Central memory CD8-positive, alpha-beta T cell (primary cell): ENCODE results near the gene CUEDC1.

Experiments
- ATAC-seq: fragments of 150-1000 bp; cut with Tn5 transposase; replicated peaks from 2 replicates; pipeline ENCODE4 v1.10.0; 2022; ENCODE audit warnings: mild to moderate bottlenecking, moderate FRiP score, moderate number of reproducible peaks; ENCODE audit not compliant: poor library complexity, severe bottlenecking; ENCODE audit errors: extremely low read depth
- DNase-seq, 2 donors: peaks; one replicate each; pipeline ENCODE4 v3.0.0; 2021; ENCODE audit warnings: low spot score in 2 of 2
- H3K27ac Mint-ChIP-seq: one replicate; pipeline ENCODE4 v1.8.0; 2022; ENCODE audit warnings: low read depth, mild to moderate bottlenecking, moderate library complexity, mixed read lengths
- H3K27me3 Mint-ChIP-seq: one replicate; pipeline ENCODE4 v1.8.0; 2022; ENCODE audit warnings: mixed read lengths
- H3K36me3 Mint-ChIP-seq: one replicate; pipeline ENCODE4 v1.8.0; 2022; ENCODE audit warnings: mild to moderate bottlenecking, moderate library complexity, mixed read lengths; ENCODE audit not compliant: insufficient read depth
- H3K4me1 Mint-ChIP-seq: one replicate; pipeline ENCODE4 v1.8.0; 2022; ENCODE audit warnings: mixed read lengths
- H3K4me3 Mint-ChIP-seq: one replicate; pipeline ENCODE4 v1.8.0; 2022; ENCODE audit warnings: mild to moderate bottlenecking, moderate library complexity, mixed read lengths
- H3K9me3 Mint-ChIP-seq: one replicate; pipeline ENCODE4 v1.8.0; 2022; ENCODE audit warnings: mixed read lengths

CUEDC1 gene

DNA sequence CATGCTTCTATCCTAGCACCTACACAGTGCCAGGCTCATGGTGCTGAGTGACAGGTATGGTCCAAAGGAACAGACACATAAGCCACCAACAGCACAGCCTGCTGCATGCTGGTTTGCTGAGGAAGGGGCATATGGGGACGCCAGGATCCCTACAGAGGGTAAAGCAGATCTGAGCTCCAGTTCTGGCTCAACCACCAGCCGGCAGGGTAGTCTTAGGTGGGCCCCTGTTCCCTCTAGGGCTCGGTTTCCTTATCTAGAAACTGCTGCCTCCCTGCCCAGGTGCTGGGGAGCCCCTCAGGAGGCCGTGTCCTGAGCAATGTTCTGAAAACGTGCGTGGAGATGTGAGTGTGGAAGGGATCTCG, 81.2 kb downstream of the CUEDC1 start:
- no peaks in the 10 kb centered on the region for H3K9me3 Mint-ChIP-seq
- DNase-seq (no peak), ATAC-seq (no peak)
- no peak overlapping the region for H3K4me3 Mint-ChIP-seq
- no peak overlapping the region for H3K27ac Mint-ChIP-seq
- no peaks in the 10 kb centered on the region for H3K4me1 Mint-ChIP-seq
- peaks cover 3% of the 10 kb centered on the region for H3K36me3 Mint-ChIP-seq
- peaks cover 65% of the 10 kb centered on the region for H3K27me3 Mint-ChIP-seq

DNA sequence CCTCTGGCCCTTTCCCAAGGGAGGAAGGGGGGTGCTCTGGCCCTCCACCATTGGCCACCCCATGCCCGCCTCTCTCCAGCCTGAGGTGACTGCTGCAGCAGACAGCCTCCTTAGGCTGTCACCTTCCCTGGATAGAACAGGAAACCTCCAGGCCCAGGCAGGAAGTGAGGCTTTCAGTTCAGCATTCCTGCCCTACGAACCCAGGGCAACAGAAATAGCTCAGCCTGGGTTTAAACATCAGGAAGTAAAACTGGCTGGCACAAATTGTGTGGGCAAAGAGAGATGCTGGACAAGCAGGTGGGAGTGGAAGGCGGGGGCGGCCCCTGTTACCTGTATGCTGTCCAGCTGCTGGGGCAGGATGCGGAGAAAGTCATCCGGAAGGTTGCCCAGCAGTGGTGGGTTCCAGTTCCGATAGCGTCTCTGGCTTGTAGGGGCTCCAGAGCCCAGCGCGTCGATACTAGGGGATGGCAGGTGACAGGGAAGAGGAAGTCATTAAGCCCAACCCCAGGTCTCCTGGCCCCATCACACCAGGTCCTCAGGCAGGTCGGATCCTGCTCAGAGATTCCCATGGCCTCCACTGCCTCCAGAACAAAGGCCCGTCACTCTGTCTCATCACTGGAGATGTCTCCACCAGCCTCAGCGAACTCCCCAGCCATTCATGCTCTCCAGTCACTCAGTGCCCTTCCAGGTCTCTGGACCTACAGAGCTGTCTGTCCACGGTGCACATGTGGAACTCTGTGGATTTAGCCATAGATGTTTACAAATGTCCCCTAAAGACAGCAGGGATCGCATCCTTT, 81.8 kb downstream of the CUEDC1 start:
- ATAC-seq: no peak
- DNase-seq: no peak
- Mint-ChIP-seq H3K4me3 (no peak overlapping the region), H3K9me3 (no peaks in the 10 kb centered on the region), H3K27me3 (peaks cover 64% of the 10 kb centered on the region), H3K4me1 (no peaks in the 10 kb centered on the region), H3K27ac (no peak overlapping the region), H3K36me3 (peaks cover 3% of the 10 kb centered on the region)

DNA sequence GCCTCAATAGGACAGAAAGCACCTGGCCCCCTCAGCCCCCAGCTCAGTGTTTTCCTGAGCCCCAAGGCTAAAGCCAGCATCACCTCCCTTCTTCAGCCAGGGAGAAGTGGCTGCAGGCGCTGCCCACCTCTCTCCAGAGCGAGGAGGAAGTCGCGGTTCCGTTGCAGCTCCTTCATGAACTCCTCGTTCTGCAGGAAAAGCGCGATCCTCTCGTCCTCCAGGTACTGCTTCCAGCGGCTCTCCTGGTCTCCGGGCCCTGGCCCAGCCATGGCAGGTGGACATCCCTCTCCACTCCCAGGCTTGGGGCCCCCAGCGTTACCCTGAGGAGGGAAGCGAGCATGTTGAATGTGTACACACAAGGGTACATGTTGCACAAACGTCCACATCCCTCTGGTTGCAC, 82.7 kb downstream of the CUEDC1 start:
- DNase-seq: no peak
- H3K27ac Mint-ChIP-seq: no peak overlapping the region
- peaks cover 3% of the 10 kb centered on the region for H3K36me3 Mint-ChIP-seq
- H3K4me3 Mint-ChIP-seq: no peak overlapping the region
- peaks cover 64% of the 10 kb centered on the region for H3K27me3 Mint-ChIP-seq
- no peak for ATAC-seq
- H3K9me3 Mint-ChIP-seq: no peaks in the 10 kb centered on the region
- H3K4me1 Mint-ChIP-seq: no peaks in the 10 kb centered on the region

DNA sequence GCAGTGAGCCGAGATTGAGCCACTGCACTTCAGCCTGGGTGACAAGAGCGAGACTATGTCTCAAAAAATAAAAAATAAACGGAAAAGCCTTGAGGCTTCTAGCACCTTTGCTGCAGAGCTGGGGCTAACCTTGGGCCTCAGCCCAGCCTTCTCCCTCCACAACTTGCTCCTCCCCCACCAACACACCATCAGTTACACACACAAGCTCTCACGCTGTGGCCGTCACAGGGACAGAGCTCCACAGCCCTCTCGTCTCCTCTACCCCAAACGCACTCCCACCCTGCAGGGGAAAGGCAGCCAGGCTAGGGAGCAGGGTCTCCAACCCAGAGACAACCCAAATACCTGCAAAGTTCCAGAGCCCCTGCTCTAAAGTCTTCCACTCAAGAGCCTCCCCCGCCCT, 83.3 kb downstream of the CUEDC1 start:
- DNase-seq (no peak), ATAC-seq (no peak)
- H3K4me3 Mint-ChIP-seq: no peak overlapping the region
- peaks cover 3% of the 10 kb centered on the region for H3K36me3 Mint-ChIP-seq
- no peaks in the 10 kb centered on the region for H3K4me1 Mint-ChIP-seq
- no peak overlapping the region for H3K27ac Mint-ChIP-seq
- H3K27me3 Mint-ChIP-seq: peaks cover 64% of the 10 kb centered on the region
- no peaks in the 10 kb centered on the region for H3K9me3 Mint-ChIP-seq

DNA sequence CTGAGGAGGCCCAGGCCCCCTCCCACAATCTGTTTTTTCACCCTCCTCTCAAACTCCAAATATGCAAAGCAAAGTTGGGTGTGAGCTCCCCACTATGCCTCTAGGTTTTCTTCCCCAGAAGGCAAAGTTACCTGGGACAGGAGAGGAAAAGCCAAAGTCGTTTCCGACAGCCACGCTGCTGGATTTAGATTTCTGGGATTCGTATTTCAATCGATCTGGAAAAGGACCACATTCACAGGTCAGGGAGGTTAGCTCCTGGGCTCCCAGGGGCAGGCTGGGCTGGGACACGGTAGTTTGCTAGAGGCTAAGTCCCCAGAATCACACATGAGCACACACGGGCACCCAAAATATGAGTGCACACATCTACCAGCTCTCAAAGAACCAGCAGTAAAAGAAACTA, 84.1 kb downstream of the CUEDC1 start:
- DNase-seq: no peak
- Mint-ChIP-seq H3K4me3 (no peak overlapping the region), H3K36me3 (peaks cover 3% of the 10 kb centered on the region), H3K4me1 (no peaks in the 10 kb centered on the region), H3K27me3 (peaks cover 57% of the 10 kb centered on the region), H3K9me3 (no peaks in the 10 kb centered on the region), H3K27ac (no peak overlapping the region)
- ATAC-seq: no peak

DNA sequence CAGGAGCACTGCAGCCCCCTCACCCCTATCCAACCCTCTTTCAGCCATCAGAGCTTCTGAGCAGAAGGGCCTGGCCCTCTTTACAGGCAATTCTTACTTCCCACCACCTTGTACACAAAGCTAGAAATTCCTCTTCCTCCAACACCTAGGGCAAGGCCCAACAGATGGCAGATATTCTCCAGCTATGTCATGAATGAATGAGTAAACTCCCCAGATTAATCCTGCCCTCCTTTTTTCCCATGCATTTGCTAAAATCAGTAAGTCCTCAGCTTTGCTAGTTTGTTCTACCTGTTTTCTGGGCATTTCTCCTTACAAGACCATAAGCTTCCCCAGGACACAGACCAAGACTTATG, 85.0 kb downstream of the CUEDC1 start:
- Mint-ChIP-seq H3K36me3 (peaks cover 3% of the 10 kb centered on the region), H3K27ac (no peak overlapping the region), H3K4me1 (no peaks in the 10 kb centered on the region), H3K4me3 (no peak overlapping the region), H3K9me3 (no peaks in the 10 kb centered on the region), H3K27me3 (peaks cover 48% of the 10 kb centered on the region)
- DNase-seq (no peak), ATAC-seq (no peak)

DNA sequence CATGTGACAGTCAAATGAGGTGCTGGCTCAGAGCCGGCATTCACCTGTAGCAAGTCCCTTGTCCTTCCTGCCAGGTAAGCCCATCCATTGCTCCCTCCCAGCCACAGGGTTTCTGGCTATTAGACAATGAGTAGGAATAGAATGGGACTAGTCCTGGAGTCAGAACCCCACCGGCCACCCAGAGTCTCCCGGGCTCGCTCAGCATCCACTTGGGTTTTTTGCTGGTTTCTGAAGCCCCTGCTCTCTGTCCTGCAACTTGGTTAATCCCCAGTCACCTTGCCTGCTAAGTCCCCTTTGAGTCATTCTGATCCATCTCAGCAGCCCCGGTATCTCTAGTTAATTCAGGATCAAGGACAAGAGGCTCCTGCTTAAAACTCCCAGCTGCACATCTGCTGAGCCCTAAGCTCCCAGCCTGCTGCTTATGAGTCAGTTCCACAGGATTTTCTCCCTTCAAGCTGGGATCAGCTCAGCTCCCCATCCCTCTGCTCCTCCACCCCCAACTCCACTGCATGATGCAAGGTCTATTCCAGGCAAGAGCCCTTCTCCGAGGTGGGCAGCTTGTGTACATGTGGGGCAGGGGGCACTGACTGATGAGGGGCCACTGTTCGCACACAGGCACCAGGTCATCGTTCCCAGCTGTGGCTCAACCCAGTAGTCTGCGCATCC, 85.5 kb downstream of the CUEDC1 start:
- Mint-ChIP-seq H3K9me3 (no peaks in the 10 kb centered on the region), H3K4me1 (no peaks in the 10 kb centered on the region), H3K4me3 (no peak overlapping the region), H3K36me3 (peaks cover 3% of the 10 kb centered on the region), H3K27ac (no peak overlapping the region), H3K27me3 (peaks cover 44% of the 10 kb centered on the region)
- no peak for DNase-seq
- no peak for ATAC-seq

DNA sequence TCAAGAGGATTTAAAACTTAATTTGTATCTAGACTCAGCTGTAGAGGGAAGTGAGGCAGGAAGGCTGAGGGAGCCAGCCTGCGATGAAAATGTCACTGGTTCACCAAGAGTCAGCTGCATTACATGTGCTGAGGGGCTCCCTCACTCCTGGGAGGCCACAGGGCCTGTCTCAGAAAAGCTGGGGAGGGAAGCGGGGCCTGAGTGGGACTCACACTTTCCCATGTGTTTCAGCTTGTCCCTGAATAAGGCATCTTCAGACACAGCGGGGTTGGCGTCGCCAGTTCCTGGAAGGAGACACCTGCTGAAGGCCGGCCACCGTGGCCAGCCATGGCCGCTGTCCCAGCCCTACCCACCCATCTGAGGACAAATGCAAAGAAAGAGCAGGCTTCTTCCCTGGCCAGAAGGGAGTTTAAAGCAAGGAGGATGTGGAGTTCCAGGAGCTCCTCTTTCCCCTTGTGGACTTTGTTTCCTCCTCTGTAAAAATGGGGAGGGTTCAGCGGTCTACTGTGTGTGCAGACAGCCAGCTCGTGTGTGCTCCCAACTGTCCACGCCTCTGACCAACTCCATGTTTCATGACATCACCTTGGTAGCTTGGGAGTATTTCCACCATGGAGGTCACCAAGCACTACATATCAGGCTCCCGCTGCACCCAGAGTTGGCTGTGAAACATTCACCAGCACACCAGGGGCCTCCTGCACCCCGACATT, 86.1 kb downstream of the CUEDC1 start:
- Mint-ChIP-seq H3K27me3 (peaks cover 43% of the 10 kb centered on the region), H3K27ac (no peak overlapping the region)

DNA sequence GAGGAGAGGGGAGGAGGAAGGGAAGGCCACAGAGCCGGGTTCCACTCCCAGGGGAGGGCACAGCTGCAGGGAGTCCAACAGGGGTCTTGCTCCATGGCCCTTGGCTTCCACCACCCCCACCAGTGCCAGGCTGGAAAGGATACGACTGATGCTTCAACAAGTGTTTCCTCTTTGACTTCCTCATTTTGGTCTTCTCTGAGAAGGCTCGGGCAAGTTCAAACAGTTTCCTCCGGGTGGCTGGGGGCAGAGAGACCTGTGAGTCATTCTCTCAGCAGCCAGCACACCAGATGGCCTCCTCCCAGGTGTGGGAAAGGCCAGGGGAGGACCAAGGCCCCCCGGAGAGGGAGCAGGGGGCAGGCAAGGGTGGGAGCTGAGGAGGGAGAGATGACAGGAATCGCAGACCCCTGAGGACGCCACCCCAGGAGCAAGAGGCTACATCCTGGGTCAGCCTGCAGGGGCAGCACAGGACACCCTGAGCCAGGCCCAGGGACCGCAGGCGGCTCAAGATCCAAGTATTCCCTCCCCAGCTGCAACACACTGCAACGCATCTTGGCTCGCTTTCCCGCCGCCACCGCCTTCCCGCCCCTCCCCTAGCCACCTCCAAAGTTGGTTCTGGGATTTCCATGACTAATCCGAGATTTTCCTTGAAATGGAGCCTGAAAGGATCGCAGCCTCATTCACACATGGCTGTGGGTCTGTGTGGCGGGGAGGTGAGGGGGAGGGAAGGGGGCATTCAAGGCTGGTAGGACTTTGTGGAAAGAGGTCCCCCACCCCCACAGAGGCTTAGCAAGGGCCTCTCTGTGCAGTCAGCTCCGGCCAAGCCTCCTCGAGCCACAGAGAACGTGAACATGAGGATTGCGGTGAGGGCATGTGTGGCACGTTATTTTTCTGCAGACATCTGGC, 87.0 kb downstream of the CUEDC1 start:
- ATAC-seq (peak; percentile 46), DNase-seq (no peak)
- no peak overlapping the region for H3K4me3 Mint-ChIP-seq
- H3K27me3 Mint-ChIP-seq: peaks cover 43% of the 10 kb centered on the region
- H3K27ac Mint-ChIP-seq: no peak overlapping the region
- H3K9me3 Mint-ChIP-seq: no peaks in the 10 kb centered on the region
- H3K4me1 Mint-ChIP-seq: no peaks in the 10 kb centered on the region
- H3K36me3 Mint-ChIP-seq: peaks cover under 1% of the 10 kb centered on the region

More for the DNA sequence above, 86.1 kb downstream of the CUEDC1 start:
- DNase-seq (no peak), ATAC-seq (no peak)
- Mint-ChIP-seq H3K4me3 (no peak overlapping the region), H3K9me3 (no peaks in the 10 kb centered on the region), H3K4me1 (no peaks in the 10 kb centered on the region), H3K36me3 (peaks cover 3% of the 10 kb centered on the region)

DNA sequence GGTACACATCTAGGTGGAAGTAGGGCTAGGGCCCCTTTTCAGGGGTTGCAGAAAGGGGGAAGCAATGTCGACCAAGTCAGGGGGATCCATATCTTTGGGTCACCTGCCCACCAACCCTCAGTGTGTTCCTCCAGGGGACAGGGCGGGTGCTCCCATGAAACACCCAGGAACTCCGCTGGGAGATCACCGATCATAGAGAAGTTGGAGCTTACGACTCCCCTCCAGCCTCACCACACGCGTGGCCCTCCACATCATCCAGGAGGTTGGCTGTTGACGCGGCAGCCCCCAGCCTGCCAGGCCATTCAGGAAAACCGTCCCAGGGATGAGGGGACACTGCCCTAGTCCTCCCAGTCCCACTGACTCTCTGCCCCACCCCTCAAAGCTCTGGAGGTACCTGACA, 88.1 kb downstream of the CUEDC1 start:
- no peaks in the 10 kb centered on the region for H3K9me3 Mint-ChIP-seq
- H3K4me1 Mint-ChIP-seq: no peaks in the 10 kb centered on the region
- ATAC-seq: no peak
- H3K27me3 Mint-ChIP-seq: peaks cover 43% of the 10 kb centered on the region
- H3K27ac Mint-ChIP-seq: no peak overlapping the region
- no peak overlapping the region for H3K4me3 Mint-ChIP-seq
- H3K36me3 Mint-ChIP-seq: peaks cover 3% of the 10 kb centered on the region
- no peak for DNase-seq

DNA sequence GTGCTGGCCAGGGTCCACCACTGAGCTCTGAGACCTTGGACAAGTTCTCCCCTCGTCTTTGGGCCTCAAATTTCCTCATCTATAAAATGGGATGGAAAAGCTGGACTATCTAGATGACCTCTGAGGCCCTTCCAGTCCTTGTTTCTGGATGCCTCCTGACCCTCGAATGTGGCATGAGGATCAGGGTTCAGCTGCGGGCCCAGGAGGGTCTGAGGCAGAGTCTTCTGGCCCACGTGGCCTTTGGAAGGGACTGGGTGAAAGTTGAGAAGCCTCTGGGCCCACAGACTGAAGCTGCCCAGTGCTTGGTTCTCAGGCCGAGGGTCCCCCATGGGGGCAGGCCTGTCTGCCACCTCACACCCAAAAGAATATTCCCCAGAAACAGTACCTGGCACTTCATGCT, 88.5 kb downstream of the CUEDC1 start:
- no peak overlapping the region for H3K4me3 Mint-ChIP-seq
- DNase-seq: no peak
- no peaks in the 10 kb centered on the region for H3K9me3 Mint-ChIP-seq
- no peak overlapping the region for H3K27ac Mint-ChIP-seq
- no peak for ATAC-seq
- peaks cover 3% of the 10 kb centered on the region for H3K36me3 Mint-ChIP-seq
- H3K27me3 Mint-ChIP-seq: peaks cover 39% of the 10 kb centered on the region
- H3K4me1 Mint-ChIP-seq: no peaks in the 10 kb centered on the region

DNA sequence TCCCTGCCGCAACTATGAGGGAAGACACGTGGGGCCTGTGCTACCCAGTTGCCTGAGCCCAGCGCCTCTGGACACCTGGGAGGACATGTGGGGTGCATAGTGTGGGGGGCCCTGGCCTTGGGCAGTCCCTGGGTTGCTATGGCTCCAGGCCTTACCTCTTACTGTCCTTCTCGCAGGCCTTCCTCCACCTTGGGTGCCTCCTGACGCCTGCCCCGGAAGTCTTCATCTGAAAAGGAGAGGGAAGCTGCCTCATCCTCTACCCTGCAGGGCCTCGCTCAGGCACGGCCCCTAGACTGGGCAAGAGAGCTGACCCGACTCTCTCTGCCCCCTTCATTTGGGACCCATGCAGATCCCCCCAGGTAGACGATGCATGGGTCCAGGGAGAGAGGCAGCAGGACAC, 88.9 kb downstream of the CUEDC1 start:
- Mint-ChIP-seq H3K27me3 (peaks cover 39% of the 10 kb centered on the region), H3K4me3 (no peak overlapping the region), H3K9me3 (no peaks in the 10 kb centered on the region), H3K36me3 (peaks cover 3% of the 10 kb centered on the region), H3K27ac (no peak overlapping the region), H3K4me1 (peaks cover 2% of the 10 kb centered on the region)
- no peak for DNase-seq
- no peak for ATAC-seq
